GM23248 (cell line): ENCODE results near the gene EPHA7.

Source experiments
- EZH2 ChIP-seq: fragments of 200-600 bp; sonication (generic); IDR thresholded peaks from 2 replicates; pipeline ENCODE4 v1.6.1; 2018; ENCODE audit warnings: antibody characterized with exemption, mild to moderate bottlenecking; ENCODE audit not compliant: insufficient read depth, poor library complexity, severe bottlenecking
- EZH2phosphoT487 ChIP-seq: fragments of 200-600 bp; sonication (generic); IDR thresholded peaks from 2 replicates; pipeline ENCODE4 v1.6.1; 2018; ENCODE audit warnings: antibody characterized with exemption, moderate library complexity, mild to moderate bottlenecking, low read depth; ENCODE audit not compliant: insufficient read depth

DNA sequence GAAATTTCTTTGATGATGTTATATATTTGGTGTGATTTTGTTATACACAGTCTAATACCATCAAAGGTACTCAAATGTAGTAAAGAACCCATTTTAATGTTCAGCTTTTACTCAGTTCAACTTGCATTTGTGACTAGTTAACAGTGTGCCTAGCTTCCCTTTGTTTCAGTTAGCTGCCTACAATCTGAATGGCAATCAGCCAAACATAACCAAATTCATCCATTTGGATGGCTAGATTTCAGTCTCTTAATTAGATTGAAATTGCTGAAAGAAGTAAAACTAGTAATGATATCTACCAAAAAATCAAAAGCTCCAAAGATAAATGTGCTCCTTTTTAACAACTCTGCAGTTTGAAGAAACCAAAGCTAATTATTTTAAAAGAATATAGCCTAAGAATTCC, 6.9 kb downstream of the EPHA7 start:
- no peak for TF ChIP-seq EZH2phosphoT487
- no peak for TF ChIP-seq EZH2
